H9 (cell line): Measurements from ENCODE around the gene SMARCA2. TPM values are rescaled to one million over a fixed set of nuclear protein-coding genes. Genes with fewer than 3 reads are reported as not detected.

ENCODE experiments used
- DNase-seq: peaks from one replicate; pipeline ENCODE4 v3.0.0-alpha.2; 2017
- H2AFZ ChIP-seq: one replicate; pipeline ENCODE4 v1.6.1; 2013; ENCODE audit warnings: mild to moderate bottlenecking, low read length, control low read depth, moderate library complexity
- H2AK5ac ChIP-seq: 2 replicates; pipeline ENCODE4 v1.6.1; 2013; ENCODE audit warnings: low read length, control low read depth, mixed read lengths; ENCODE audit not compliant: insufficient read length
- H2BK120ac ChIP-seq: one replicate; pipeline ENCODE4 v1.6.1; 2013; ENCODE audit warnings: low read depth, mild to moderate bottlenecking, low read length, control low read depth, inconsistent platforms; ENCODE audit not compliant: poor library complexity, severe bottlenecking
- H2BK12ac ChIP-seq: 2 replicates; pipeline ENCODE4 v1.6.1; 2013; ENCODE audit warnings: low read length, control low read depth, mixed read lengths, low read depth; ENCODE audit not compliant: insufficient read length
- H2BK15ac ChIP-seq: 2 replicates; pipeline ENCODE4 v1.6.1; 2013; ENCODE audit warnings: low read depth, low read length, control low read depth
- H2BK20ac ChIP-seq: one replicate; pipeline ENCODE4 v1.6.1; 2013; ENCODE audit warnings: low read depth, mild to moderate bottlenecking, low read length, control low read depth, inconsistent platforms; ENCODE audit not compliant: poor library complexity, severe bottlenecking
- H2BK5ac ChIP-seq: 2 replicates; pipeline ENCODE4 v1.6.1; 2013; ENCODE audit warnings: low read length, control low read depth, mixed read lengths; ENCODE audit not compliant: insufficient read length
- H3K14ac ChIP-seq: 2 replicates; pipeline ENCODE4 v1.6.1; 2013; ENCODE audit warnings: low read length, control low read depth; ENCODE audit not compliant: insufficient read depth
- H3K18ac ChIP-seq: 2 replicates; pipeline ENCODE4 v1.6.1; 2013; ENCODE audit warnings: low read depth, mild to moderate bottlenecking, mixed read lengths, low read length, control low read depth; ENCODE audit not compliant: insufficient read length
- H3K23ac ChIP-seq: 2 replicates; pipeline ENCODE4 v1.6.1; 2013; ENCODE audit warnings: low read length, control low read depth, mixed read lengths, low read depth; ENCODE audit not compliant: insufficient read length
- H3K23me2 ChIP-seq: 2 replicates; pipeline ENCODE4 v1.6.1; 2013; ENCODE audit warnings: low read depth, mild to moderate bottlenecking, mixed read lengths, low read length, control low read depth; ENCODE audit not compliant: insufficient read length, poor library complexity, severe bottlenecking
- H3K27ac ChIP-seq: 2 replicates; pipeline ENCODE4 v1.5.1; 2013; ENCODE audit warnings: low read length, control low read depth, mixed read lengths, low read depth; ENCODE audit not compliant: insufficient read length
- H3K27me3 ChIP-seq: 2 replicates; pipeline ENCODE4 v1.6.1; 2013; ENCODE audit warnings: low read length, control low read depth, inconsistent platforms; ENCODE audit not compliant: insufficient read depth
- H3K4ac ChIP-seq: 2 replicates; pipeline ENCODE4 v1.6.1; 2013; ENCODE audit warnings: low read depth, mild to moderate bottlenecking, control low read depth, inconsistent platforms, low read length, moderate library complexity
- H3K4me1 ChIP-seq: 2 replicates; pipeline ENCODE4 v1.6.1; 2013; ENCODE audit warnings: low read length, control low read depth, inconsistent platforms; ENCODE audit not compliant: insufficient read depth
- H3K4me2 ChIP-seq: 2 replicates; pipeline ENCODE4 v1.6.1; 2013; ENCODE audit warnings: low read length, control low read depth, mixed read lengths; ENCODE audit not compliant: insufficient read length, insufficient read depth
- H3K56ac ChIP-seq: 2 replicates; pipeline ENCODE4 v1.6.1; 2013; ENCODE audit warnings: low read depth, mild to moderate bottlenecking, mixed read lengths, low read length, control low read depth; ENCODE audit not compliant: insufficient read length
- H3K79me1 ChIP-seq: 2 replicates; pipeline ENCODE4 v1.6.1; 2013; ENCODE audit warnings: low read depth, mild to moderate bottlenecking, moderate library complexity, low read length, control low read depth, inconsistent platforms; ENCODE audit not compliant: insufficient read depth, poor library complexity, severe bottlenecking
- H3K79me2 ChIP-seq: 2 replicates; pipeline ENCODE4 v1.6.1; 2013; ENCODE audit warnings: low read length, control low read depth, inconsistent platforms; ENCODE audit not compliant: insufficient read depth
- H3K9ac ChIP-seq: 2 replicates; pipeline ENCODE4 v1.6.1; 2013; ENCODE audit warnings: low read length, control low read depth, mixed read lengths; ENCODE audit not compliant: insufficient read length; ENCODE audit errors: extremely low read depth
- H3K9me3 ChIP-seq: one replicate; pipeline ENCODE4 v1.6.1; 2013; ENCODE audit warnings: low read depth, low read length, inconsistent platforms; ENCODE audit not compliant: control insufficient read depth
- H3T11ph ChIP-seq: one replicate; pipeline ENCODE4 v1.6.1; 2013; ENCODE audit warnings: mild to moderate bottlenecking, low read length, control low read depth, inconsistent platforms
- H4K20me1 ChIP-seq: one replicate; pipeline ENCODE4 v1.6.1; 2013; ENCODE audit not compliant: control insufficient read depth, insufficient read length, insufficient read depth
- H4K5ac ChIP-seq: 2 replicates; pipeline ENCODE4 v1.6.1; 2013; ENCODE audit warnings: low read depth, mild to moderate bottlenecking, mixed read lengths, low read length, control low read depth; ENCODE audit not compliant: insufficient read length
- H4K8ac ChIP-seq: replicated peaks from 2 replicates; pipeline ENCODE4 v1.6.1; 2013; ENCODE audit warnings: low read length, control low read depth, mixed read lengths, low read depth; ENCODE audit not compliant: insufficient read length
- H4K91ac ChIP-seq: 2 replicates; pipeline ENCODE4 v1.6.1; 2013; ENCODE audit warnings: low read depth, mild to moderate bottlenecking, moderate library complexity, mixed read lengths, low read length, control low read depth; ENCODE audit not compliant: insufficient read length
- H3K27ac Mint-ChIP-seq, 3 experiments: 2 replicates in 2 of 3; 3 replicates in 1 of 3; pipeline ENCODE4 v1.8.0; 2020 to 2021; ENCODE audit warnings: mixed read lengths in 3 of 3, mild to moderate bottlenecking in 1 of 3, moderate library complexity in 1 of 3
- H3K27me3 Mint-ChIP-seq: 2 replicates; pipeline ENCODE4 v1.8.0; 2021; ENCODE audit warnings: low read depth, mild to moderate bottlenecking, moderate library complexity, mixed read lengths
- H3K36me3 Mint-ChIP-seq, 3 experiments: 2 replicates in 2 of 3; 3 replicates in 1 of 3; pipeline ENCODE4 v1.8.0; 2020 to 2021; ENCODE audit warnings: low read depth in 3 of 3, mixed read lengths in 3 of 3; ENCODE audit not compliant: insufficient read depth in 1 of 3
- H3K4me1 Mint-ChIP-seq, 2 experiments: 2 replicates each; pipeline ENCODE4 v1.8.0; 2020; ENCODE audit warnings: mixed read lengths in 2 of 2
- H3K4me3 Mint-ChIP-seq, 2 experiments: 2 replicates in 1 of 2; 3 replicates in 1 of 2; pipeline ENCODE4 v1.8.0; 2020 to 2021; ENCODE audit warnings: mild to moderate bottlenecking in 2 of 2, mixed read lengths in 2 of 2, moderate library complexity in 1 of 2
- H3K9me3 Mint-ChIP-seq, 2 experiments: 2 replicates in 1 of 2; 3 replicates in 1 of 2; pipeline ENCODE4 v1.8.0; 2020; ENCODE audit warnings: mild to moderate bottlenecking in 2 of 2, mixed read lengths in 2 of 2, moderate library complexity in 1 of 2
- CTCF ChIP-seq: fragments of 200-600 bp; sonication (generic); conservative IDR thresholded peaks from 3 replicates; pipeline ENCODE4 v1.8.0; 2021; ENCODE audit warnings: antibody characterized with exemption, mild to moderate bottlenecking
- WGBS: extraction: QIAGEN DNeasy Blood & Tissue Kit; methylation state at CpG from one replicate; pipeline ENCODE4 v1.1.7; 2013; ENCODE audit warnings: missing lambda C conversion rate, low lambda C conversion rate, mixed read lengths; ENCODE audit not compliant: insufficient read length; ENCODE audit errors: extremely low coverage; 5-methylcytosine and 5-hydroxymethylcytosine counted together
- total RNA-seq: library from RNA; stranded (reverse); gene quantifications from 2 replicates; pipeline ENCODE4 v1.2.1, GENCODE V29; 2021

The SMARCA2 gene
- total RNA-seq, 1 experiment from 2014 or later = 15.3 TPM

GRCh38 chr9:2050236-2050635 is 35.1 kb downstream of the SMARCA2 start:
- Histone ChIP-seq H3K4me2 (no peak overlapping the region), H3K27ac (no peak overlapping the region), H3K23me2 (peaks cover 7% of the 10 kb centered on the region), H3K4me1 (peaks cover 1% of the 10 kb centered on the region; the same call in 1 of the 2 replicates), H3K23ac (no peak overlapping the region), H3T11ph (no peak overlapping the region), H3K79me1 (no peaks in the 10 kb centered on the region), H3K9me3 (no peaks in the 10 kb centered on the region), H4K5ac (no peak overlapping the region), H3K27me3 (no peaks in the 10 kb centered on the region; the same call in 1 of the 2 replicates), H4K20me1 (no peaks in the 10 kb centered on the region), H2BK5ac (no peak overlapping the region), H4K91ac (no peak overlapping the region), H2AK5ac (no peak overlapping the region), H3K9ac (no peak overlapping the region), H3K56ac (no peak overlapping the region), H2BK12ac (no peak overlapping the region), H3K79me2 (no peaks in the 10 kb centered on the region), H3K14ac (no peak overlapping the region), H4K8ac (no peak overlapping the region), H2BK15ac (no peak overlapping the region), H2BK20ac (no peak overlapping the region), H3K4ac (no peak overlapping the region), H3K18ac (no peak overlapping the region), H2AFZ (no peak overlapping the region), H2BK120ac (no peak overlapping the region)
- Mint-ChIP-seq H3K4me1 (peaks cover 15 to 19% of the 10 kb centered on the region in 2 experiments), H3K9me3 (no peaks in the 10 kb centered on the region), H3K36me3 (no peaks in the 10 kb centered on the region; a peak in 1 of 7 replicates), H3K27me3 (peaks cover 58% of the 10 kb centered on the region), H3K4me3 (no peak overlapping the region), H3K27ac (no peak overlapping the region)
- TF ChIP-seq CTCF = no peak
- no peak for DNase-seq
- no CpG with 5 or more reads among the region's 3 CpGs for WGBS
